Right renal pelvis (tissue), 4 donors: ENCODE data around the gene ANLN. TPM values are rescaled to one million over a fixed set of nuclear protein-coding genes. Genes with fewer than 3 reads are reported as not detected.
"Not testable (repeated sequence)": the region's sequence is repeated elsewhere in the genome, so short reads cannot be mapped to it uniquely, and the experiment has no call there.

ENCODE experiments used
- DNase-seq, 4 donors: peaks; one replicate each; pipeline ENCODE4 v3.0.0-alpha.2; 2013; ENCODE audit warnings: low read depth in 4 of 4, low spot score in 3 of 4, missing footprints in 1 of 4
- polyA plus RNA-seq, 4 donors: library from polyadenylated mRNA; unstranded; fragments of 120-200 nt; gene quantifications; one replicate each; pipeline ENCODE4 v1.2.1, GENCODE V29; 2013; ENCODE audit not compliant: insufficient read length in 4 of 4

Gene ANLN
- polyA plus RNA-seq, 4 donors: 26.1 to 28.1 (median 27.5) TPM

DNA sequence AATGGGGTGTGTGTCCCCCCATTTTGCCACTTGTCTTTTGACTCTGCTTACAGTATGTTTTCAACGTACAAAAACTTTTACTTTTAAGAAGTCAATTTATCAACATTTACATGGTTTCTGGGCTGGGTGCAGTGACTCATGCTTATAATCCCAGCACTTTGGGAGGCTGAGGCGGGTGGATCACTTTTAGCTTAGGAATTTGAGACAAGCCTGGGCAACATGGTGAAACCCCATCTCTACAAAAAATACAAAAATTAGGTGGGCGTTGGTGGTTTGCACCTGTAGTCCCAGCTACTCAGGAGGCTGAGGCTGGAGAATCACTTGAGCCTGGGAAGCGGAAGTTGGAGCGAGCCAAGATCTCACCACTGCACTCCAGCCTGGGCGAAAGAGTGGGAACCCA lies 107.5 kb downstream of the ANLN start:
- DNase-seq: not testable (repeated sequence)

DNA sequence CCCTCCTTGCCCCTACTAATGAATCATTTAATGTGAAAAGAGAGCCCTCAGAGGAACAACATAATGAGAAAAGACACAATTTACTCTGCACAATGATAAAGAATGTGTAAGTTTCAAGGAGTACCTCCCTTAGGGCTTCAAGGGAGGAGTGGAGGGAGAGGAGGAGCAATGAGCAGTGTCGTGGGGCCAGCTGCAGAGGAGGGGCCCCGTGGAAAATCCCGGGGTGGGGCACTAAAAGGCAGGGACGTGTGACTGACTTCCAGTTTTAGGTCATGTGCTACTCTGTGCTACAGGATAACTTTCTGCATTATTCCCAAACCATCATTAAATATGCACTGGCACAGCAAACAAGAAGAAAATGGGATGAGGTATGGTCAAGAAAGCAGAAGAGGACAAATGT lies 108.1 kb downstream of the ANLN start:
- DNase-seq: no peak

Other genes starting within 250 kb of the ANLN start
- 1 to 10 TPM; 5.4 to 8.0 (median 6.9) TPM for gene EEPD1, start 236.6 kb upstream of the ANLN start, polyA plus RNA-seq